ENCODE results near the gene CALN1.
"Not testable (repeated sequence)": the region's sequence is repeated elsewhere in the genome, so short reads cannot be mapped to it uniquely, and the experiment has no call there.

Gene CALN1

DNA sequence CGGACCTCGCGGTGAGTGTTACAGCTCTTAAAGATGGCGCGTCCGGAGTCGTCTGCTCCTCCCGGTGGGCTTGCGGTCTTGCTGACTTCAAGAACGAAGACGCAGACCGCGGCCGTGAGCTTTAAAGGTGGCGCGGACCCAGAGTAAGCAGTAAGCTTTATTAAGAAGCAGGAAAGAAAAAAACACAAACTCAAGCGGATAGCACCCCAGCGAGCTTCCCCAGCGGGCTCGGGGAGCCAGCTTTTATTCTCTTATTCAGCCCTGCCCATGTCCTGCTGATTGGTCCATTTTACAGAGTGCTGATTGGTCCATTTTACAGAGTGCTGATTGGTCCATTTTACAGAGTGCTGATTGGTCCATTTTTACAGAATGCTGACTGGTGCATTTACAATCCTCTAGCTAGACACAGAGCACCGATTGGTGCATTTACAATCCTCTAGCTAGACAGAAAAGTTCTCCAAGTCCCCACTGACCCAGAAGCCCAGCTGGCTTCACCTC is at the start of gene CALN1:
Gene CALN1 (minus strand): TSS at position 218 of the 498 bp plus-strand sequence.
- not testable (repeated sequence) for DNase-seq

- no peak for DNase-seq
Observed at GRCh38 chr7:72453471-72453870, 41.3 kb upstream of the CALN1 start.

DNA sequence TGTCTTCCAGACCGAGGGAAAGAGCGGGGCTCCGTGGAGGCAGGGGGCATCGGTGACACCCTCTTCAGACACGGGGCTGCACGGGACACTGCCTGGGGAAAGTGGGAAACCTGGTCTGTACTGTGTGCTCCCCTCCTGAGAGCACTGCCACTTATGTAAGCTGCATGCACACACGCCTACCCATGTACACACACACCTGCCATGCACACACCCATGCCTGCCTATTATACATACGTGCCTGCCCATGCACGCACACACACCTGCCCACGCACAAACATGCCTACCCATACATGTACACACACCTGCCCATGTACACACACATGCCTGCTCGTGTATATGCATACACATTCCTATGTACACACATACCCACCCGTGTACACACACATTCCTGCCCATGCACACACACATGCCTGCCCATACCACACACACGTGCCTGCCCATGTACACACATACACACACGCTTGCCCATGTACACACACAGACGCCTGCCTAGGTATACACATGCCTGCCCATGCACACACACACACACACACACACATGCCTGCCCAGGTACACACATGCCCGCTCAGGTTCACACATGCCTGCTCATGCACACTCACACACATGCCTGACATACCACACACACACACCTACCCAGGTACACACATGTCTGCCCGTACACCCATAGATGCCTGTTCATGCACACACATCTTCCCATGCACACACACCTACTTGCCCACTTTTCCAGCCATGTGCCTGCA is 35.5 kb upstream of the CALN1 start:
- DNase-seq: no peak

DNA sequence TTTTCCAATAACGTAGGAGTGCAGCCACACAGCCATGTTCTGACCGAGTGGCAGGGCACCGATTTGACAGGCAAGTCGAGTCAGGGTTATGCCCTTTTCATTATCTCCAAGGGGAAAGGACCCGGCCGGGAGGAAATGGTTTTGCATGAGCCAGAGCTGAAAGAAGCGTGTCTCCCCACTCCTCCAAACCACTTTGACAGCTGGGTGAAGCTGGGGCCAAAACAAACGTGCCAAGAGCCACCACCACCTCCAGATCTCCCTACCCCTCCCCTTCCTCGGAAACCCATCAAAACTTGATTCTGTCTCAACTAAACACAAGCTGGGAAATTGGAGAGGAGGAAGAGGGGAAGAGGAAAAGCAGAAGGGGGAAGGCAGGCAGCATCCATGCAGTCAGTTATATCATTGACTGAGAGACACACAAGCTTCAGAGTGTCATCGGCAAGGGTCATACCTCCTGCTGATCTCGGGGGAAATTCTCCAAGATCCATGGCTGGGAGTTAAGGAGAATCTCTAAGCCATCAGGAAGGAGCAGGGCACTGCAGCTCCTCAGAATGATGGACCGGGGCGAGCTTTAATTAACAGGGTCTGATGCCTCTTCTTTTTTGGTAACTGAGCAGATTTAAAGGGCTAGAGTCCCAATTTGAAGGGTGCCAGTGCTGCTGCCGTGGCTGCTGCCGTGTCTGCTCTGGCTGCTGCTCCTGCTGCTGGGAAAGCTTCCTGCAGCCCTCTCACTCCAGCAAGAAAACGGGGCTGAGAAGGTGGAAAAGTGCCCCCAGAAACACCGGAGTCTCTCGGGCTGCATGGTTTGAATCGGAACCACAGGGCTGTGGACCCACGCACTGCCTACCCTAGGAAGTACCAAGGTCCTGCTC is 34.7 kb upstream of the CALN1 start:
- DNase-seq: no peak

DNA sequence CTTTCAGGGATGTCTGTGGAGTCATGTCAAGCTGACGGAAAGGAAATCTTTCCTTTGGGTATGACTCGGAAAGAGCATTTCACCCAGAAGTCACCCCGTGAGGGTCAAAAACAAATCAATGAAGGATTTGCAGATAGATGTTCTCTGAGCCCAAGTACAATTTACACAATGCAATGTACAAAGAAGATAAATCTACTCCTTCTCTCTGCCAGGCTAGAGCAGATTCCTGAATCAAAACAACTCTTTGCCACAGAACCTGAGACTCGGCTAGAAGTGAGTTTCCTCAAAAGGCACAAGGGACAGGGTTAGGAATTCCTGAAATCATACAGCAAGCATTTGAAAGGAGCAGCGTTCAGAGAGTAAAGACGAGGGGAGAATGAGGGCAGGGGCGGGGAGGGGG is 34.0 kb upstream of the CALN1 start:
- DNase-seq: no peak

DNA sequence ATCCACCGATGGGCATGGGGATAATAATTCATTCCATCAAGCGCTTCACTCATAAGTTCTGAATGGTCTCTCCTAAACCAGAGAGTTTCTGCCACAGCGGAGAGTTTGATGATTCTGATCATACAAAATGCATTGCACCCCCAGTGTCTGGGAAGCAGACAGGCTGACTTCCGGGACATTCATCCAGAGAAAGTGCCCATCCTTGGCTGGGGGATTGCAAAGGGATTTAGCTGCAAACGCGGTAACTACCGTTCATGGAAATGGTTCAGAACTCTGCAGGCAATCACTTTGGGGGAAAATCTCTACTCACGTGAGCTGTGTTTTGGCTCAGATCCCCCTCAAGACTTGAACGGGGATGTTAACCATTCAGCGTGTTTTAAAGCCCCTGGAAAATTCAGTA is 33.4 kb upstream of the CALN1 start:
- DNase-seq: no peak

DNA sequence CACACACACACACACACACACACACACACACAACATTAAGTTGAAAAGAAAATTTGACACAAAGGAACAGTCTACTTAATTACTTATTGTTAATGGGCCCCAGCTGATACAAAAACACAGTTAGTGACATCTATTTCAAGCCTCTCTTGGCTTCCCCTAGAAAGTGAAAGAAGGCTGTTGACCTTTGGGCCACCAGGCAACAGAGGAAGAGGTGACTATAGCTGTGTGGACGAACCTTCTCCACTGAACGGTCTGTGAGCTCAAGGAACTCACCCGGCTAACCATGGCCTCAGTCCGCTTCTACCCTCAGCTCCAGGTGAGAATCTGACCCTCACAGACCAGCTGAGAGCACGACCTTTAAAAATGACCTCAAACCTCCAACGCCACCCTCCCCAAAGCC is 32.9 kb upstream of the CALN1 start:
- DNase-seq: no peak

- no peak for DNase-seq
Observed at GRCh38 chr7:72444026-72444776, 32.1 kb upstream of the CALN1 start.

GRCh38 chr7:72441791-72442190 is 29.7 kb upstream of the CALN1 start:
- no peak for DNase-seq

GRCh38 chr7:72438491-72438890 is 26.4 kb upstream of the CALN1 start:
- DNase-seq: no peak

- no peak for DNase-seq
Observed at GRCh38 chr7:72437610-72438009, 25.5 kb upstream of the CALN1 start.

- DNase-seq: no peak
Observed at GRCh38 chr7:72437061-72437585, 25.0 kb upstream of the CALN1 start.

DNA sequence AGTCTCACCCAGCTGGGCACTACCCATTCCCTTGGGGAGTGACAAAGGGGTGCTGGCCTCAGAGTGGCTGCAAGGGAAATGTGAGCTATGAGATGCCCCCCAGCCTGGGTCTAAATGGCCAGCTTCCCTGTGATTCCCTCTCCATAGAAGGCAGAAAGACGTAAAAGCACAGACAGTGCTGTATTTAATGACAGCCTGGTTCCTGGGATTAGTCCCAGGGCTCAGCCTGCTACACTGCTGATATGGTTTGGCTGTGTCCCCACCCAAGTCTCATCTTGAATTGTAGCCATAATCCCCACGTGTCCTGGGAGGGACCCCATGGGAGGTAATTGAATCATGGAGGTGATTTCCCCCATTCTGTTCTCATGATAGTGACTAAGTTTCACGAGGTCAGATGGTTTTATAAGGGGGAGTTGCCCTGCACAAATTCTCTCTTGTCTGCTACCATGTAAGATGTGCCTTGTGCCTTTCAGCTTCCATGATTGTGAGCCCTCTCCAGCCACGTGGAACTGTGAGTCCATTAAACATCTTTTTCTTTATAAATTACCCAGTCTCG is 23.9 kb upstream of the CALN1 start:
- DNase-seq: no peak

DNA sequence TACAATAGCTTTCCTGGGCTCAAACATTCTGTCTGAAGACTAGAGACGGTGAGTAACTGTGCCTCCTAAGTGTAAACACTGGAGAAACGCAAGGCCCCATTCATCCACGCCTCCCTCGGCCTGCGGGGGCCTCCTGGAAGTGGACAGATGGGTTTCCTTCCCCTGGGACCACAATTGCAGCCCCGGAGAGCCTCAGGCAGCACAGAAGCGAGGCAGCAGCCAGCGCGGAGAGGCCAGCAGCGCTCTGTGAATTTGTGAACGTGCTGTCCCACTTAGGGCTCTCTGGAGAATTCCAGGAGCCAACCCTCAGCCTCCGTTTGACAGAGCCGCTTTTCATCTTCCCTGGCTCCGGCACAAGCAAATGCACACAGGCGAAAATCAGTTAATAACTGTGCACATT is 23.2 kb upstream of the CALN1 start:
- no peak for DNase-seq

- no peak for DNase-seq
Observed at GRCh38 chr7:72430531-72430930, 18.4 kb upstream of the CALN1 start.

- DNase-seq: no peak
Observed at GRCh38 chr7:72429316-72429715, 17.2 kb upstream of the CALN1 start.

DNA sequence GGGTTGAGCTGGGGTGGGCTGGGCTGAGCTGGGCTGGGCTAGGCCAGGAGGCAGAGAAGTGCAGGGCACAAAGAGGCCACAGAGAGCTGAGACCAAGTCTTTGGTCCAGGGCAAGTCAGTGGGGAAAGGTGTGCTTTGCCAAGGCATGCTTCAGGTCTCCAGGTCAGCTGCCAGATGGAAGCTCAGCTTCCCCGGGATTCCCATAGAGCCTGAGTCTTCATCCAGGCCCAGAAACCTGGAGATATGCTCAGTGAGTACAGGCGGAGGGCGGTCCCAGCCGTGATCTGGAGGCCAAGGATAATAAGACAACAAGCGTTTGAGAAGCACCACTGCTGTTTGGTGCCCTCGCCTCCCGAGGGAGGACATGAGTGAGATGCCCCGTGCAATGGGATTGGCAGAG is 4.7 kb upstream of the CALN1 start:
- no peak for DNase-seq

GRCh38 chr7:72415586-72415985 is 3.4 kb upstream of the CALN1 start:
- no peak for DNase-seq

GRCh38 chr7:72413886-72414285 is 1.7 kb upstream of the CALN1 start:
- DNase-seq: no peak

DNA sequence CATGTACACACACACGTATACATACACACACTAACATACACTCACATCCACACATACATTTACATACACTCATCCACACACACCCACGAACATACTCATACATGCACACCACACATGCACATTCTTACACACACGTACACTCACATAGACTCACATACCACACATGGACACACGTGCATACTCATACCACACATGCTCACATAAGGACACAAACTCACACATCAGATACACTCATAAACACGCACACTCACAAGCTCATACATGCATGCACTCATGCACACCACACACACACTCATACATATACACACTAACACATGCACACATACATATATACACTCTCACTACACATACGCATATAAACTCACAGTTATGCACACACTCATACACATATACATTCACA is 1.2 kb upstream of the CALN1 start:
- no peak for DNase-seq

DNA sequence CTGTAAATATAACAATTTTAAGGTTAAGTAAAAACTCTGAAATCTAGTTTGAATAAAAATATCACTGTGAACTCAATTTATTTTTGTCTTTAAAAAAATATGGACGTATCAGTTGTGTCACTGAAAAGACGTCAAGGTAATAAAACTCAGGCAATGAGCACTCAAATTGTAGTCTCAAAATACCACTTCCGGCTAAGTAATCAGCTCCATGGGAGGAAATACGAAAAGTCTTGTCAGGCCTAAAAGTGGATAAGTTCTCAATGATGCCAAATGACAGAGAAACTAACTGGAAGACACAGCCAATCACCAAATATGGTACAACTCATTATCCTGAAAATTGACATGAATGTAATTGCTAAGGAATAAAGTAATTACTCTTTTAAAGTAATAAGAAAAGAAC is 719 bp downstream of the CALN1 start:
- no peak for DNase-seq

DNA sequence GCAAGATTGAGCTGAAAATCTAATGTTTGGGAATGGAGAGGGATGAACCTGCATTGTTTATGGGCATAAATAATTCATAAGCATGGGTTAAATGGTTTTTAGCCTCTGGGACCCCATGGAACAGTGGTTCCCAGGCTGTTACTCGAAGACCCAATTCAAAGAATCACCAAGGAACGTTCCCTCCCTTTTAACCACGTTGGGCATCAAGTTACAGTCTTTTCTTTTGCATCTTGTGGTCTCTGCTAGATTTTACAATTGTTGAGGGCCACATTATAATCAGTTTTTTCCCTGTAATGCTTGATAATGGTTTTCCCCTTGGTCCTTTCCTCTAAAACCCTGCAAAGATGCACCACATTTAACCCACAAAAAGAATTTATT is 2.5 kb downstream of the CALN1 start:
- DNase-seq: no peak
